Fibroblast of mammary gland (primary cell): ENCODE results near the gene TIGD3.

ENCODE experiments used
- DNase-seq: peaks from one replicate; pipeline ENCODE4 v3.0.0-alpha.2; 2010; ENCODE audit warnings: low read depth
- H3K4me3 ChIP-seq: 2 replicates; pipeline ENCODE4 v1.5.1; 2011; ENCODE audit warnings: low read depth, mild to moderate bottlenecking, low read length, moderate library complexity; ENCODE audit not compliant: control insufficient read depth
- TF ChIP-seq, protein P1 (sequence below): conservative IDR thresholded peaks from 2 replicates; pipeline ENCODE4 v1.5.1; 2011; ENCODE audit warnings: low read depth, low read length, inconsistent platforms; ENCODE audit not compliant: control insufficient read depth, insufficient read depth

The TIGD3 gene

DNA sequence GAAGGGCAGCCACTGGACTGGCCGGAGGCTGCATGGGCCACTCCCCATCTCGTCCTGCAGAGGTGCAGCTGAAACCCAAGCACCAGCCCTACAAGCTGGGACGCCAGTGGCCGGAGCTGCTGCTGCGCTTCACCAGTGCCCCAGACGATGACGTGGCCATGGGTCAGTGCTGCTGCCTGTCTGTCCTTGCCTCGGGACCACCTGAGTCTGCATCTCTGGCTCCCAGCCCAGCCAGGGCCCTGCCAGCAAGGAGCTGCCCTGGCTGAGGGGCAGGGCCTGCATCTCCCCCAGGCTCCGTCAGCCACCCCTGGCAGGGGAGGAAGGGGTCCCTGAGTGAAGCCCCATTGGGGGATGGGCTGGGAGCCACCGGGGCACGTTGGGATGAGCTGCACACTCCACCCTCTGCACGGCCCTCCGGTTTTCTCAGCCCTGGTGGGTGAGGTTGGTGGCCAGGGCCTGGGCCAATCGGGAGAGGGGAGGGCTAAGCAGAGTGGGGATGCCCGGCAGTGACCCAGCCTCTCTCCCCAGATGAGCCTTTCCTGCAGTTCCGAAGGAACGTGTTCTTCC lies 39.0 kb downstream of the TIGD3 start:
- DNase-seq, result no peak
- H3K4me3 ChIP-seq, result no peak overlapping the region
- TF ChIP-seq, protein P1, sequence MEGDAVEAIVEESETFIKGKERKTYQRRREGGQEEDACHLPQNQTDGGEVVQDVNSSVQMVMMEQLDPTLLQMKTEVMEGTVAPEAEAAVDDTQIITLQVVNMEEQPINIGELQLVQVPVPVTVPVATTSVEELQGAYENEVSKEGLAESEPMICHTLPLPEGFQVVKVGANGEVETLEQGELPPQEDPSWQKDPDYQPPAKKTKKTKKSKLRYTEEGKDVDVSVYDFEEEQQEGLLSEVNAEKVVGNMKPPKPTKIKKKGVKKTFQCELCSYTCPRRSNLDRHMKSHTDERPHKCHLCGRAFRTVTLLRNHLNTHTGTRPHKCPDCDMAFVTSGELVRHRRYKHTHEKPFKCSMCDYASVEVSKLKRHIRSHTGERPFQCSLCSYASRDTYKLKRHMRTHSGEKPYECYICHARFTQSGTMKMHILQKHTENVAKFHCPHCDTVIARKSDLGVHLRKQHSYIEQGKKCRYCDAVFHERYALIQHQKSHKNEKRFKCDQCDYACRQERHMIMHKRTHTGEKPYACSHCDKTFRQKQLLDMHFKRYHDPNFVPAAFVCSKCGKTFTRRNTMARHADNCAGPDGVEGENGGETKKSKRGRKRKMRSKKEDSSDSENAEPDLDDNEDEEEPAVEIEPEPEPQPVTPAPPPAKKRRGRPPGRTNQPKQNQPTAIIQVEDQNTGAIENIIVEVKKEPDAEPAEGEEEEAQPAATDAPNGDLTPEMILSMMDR, result no peak

DNA sequence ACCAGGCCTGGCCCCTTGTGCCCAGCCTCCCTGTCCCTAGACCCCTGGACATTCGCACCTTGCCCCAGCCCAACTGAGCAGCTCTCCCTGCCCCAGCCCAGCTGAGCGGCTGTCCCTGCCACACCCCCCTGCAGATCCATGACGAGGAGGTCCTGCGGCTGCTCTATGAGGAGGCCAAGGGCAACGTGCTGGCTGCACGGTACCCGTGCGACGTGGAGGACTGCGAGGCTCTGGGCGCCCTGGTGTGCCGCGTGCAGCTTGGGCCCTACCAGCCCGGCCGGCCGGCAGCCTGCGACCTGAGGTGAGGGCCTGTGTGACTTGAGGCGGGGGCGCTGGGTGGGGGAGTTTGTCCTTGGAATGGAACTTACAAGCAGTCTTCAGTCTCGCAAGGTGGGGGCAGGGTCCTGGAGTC lies 39.6 kb downstream of the TIGD3 start:
- TF ChIP-seq, protein P1, result no peak
- DNase-seq, result no peak
- no peak overlapping the region for H3K4me3 ChIP-seq

DNA sequence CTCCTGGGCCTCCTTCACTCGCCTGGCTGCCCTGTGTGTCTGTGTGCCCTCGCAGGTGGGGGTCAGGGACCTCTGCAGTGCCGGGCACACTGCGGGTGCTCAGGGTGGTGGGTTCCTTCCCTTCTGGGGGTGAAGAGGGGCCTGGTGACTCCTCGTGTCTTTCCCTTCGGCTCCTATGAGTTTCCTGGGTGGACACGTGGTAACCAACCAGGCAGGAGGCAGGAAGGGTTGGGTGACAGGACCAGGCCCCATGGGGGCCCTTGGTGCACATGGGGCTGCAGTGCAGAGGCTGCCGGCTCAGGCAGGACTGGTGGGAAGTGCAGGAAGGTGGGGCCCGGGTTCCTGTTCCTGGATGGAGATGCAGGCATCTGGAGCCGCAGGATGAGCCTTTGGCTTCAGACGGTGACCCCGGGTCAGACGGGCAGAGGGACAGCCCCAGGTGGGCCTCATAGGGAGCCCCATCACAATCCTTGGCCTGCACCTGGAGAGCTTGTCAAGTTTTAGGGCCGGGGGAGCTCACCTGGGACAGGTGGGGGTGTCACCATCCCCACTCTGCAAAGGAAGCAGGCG lies 41.5 kb downstream of the TIGD3 start:
- TF ChIP-seq, protein P1, result no peak
- no peak for DNase-seq
- no peak overlapping the region for H3K4me3 ChIP-seq

DNA sequence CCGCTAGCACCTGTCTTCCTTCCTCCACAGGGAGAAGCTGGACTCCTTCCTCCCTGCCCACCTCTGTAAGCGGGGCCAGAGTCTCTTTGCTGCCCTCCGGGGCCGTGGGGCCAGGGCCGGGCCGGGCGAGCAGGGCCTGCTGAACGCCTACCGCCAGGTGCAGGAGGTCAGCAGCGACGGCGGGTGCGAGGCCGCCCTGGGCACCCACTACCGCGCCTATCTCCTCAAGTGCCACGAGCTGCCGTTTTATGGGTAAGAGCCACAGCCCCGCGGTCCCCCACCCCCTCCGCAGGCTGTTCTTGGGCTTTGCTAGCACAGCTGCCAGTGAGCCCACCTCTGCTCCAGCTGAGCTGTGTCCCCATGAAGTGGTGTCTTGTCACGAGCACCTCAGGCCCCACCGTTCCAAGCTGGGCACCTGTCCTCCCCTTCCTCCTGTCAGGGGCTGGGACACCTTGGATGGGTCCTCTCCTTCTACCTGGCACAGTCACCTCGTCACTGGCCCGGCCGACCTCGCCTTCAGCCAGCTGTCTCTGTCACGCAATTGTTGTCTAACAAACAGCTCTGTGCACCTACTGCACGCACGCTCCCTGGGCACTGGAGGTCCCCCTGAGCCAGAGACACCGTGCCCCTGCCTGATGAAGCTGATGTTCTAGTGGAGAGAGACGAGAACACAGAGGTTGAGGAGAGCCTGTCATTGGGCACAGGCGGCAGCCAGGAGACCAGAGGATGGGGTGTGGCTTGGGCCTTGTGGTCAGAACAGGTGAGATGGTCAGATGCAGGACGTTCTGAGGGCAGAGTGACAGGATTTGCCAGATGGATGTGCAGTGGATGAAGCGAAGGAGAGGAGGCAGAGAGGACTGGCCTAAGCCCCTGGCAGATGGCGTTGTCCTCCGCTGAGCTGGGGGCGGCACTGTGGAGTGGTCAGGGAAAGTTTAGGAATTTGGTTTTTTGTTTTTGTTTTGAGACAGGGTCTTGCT lies 42.5 kb downstream of the TIGD3 start:
- TF ChIP-seq, protein P1, result no peak
- no peak overlapping the region for H3K4me3 ChIP-seq
- DNase-seq, result no peak

DNA sequence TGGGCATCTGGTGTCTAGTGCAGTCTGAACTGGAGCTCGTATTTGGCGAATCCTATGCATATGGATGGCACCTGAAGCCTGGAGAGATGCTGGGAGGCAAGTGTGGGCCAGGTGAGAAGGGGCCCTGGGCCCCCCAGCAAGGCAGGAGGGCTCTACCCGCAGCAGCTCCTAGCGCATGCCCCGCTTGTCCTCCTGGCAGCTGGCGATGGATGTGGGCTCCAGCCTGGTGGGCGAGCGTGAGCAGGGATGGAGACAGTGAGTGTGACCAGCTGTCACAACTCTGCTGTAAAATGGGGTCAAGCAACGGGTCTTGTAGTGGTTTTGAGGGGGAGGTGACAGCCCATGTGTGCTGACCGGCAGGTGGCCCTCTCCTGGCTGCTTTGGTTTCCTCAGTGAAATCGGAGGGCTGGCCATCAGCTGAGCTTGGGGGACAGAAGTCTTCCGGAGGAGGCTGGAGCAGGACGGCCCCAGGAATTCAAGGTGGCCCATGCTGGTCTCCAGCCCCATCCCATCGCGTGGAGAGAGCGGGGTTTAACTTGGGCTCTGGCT lies 43.9 kb downstream of the TIGD3 start:
- no peak overlapping the region for H3K4me3 ChIP-seq
- TF ChIP-seq, protein P1, result no peak
- DNase-seq, result no peak

DNA sequence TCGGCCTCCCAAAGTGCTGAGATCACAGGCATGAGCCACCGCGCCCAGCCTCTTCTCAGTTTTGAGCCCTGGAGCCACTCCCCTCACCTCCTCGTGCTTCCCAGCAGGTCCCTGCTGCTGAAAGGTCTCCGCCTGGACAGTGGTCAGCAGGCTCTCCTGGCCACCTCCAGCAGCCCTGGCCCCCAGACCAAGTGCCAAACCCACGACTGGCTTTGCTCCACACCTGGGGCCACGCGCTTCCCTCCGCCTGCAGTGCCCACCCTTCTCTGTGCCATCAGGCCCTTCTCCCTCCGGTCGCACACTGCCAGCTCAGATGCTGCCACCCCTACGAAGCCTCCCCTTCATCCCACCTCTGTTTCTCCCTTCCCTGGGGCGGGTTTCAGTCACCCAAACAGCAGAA lies 44.7 kb downstream of the TIGD3 start:
- no peak overlapping the region for H3K4me3 ChIP-seq
- no peak for DNase-seq
- TF ChIP-seq, protein P1, result no peak
